ENCODE results near the gene PPP2R5C. TPM values are rescaled to one million over a fixed set of nuclear protein-coding genes. Genes with fewer than 3 reads are reported as not detected.

Gene PPP2R5C
- polyA plus RNA-seq, 3 donors, result 61.9 to 72.5 (median 64.0) TPM

GRCh38 chr14:101826351-101826750 lies 64.8 kb downstream of the PPP2R5C start:
- H3K27me3 Mint-ChIP-seq (ENCODE audit: low read depth in 3 of 3), result no peaks in the 10 kb centered on the region
- H3K9me3 Mint-ChIP-seq, result peaks cover 0 to 3% (median 0%) of the 10 kb centered on the region in 7 donors
- H3K4me1 ChIP-seq (ENCODE audit: control insufficient read depth in 1 of 2, insufficient read depth in 2 of 2, low read length in 2 of 2), result peaks cover 42 to 47% of the 10 kb centered on the region in 2 donors
- no peak for TF ChIP-seq CTCF (IDR thresholded peaks at IDR 0.05)
- no peak overlapping the region for H3K4me3 ChIP-seq (replicated peaks in 1 of 3; ENCODE audit: low read depth in 2 of 3, low read length in 3 of 3)
- peak in 2 of 3 donors; percentile 50 to 61 for DNase-seq
- H2AFZ ChIP-seq (ENCODE audit: insufficient read depth, low read depth, low read length, poor library complexity, severe bottlenecking), result no peak overlapping the region
- H3K27ac ChIP-seq (ENCODE audit: low read depth in 1 of 2, low read length in 2 of 2), result peak overlapping the region; percentile 53 to 100
- peaks cover 89% of the 10 kb centered on the region for H3K79me2 ChIP-seq (ENCODE audit: insufficient read depth, low read length)
- H4K20me1 ChIP-seq (ENCODE audit: insufficient read depth, low read length), result peaks cover 22% of the 10 kb centered on the region
- H3K4me3 Mint-ChIP-seq, result no peak overlapping the region
- H3K9me3 ChIP-seq (replicated peaks in 1 of 2; ENCODE audit: control insufficient read depth in 1 of 2, insufficient read depth in 1 of 2, low read length in 2 of 2), result no peaks in the 10 kb centered on the region
- peak overlapping the region; percentile 82 to 100 (median 100) for H3K27ac Mint-ChIP-seq
- H3K36me3 ChIP-seq (replicated peaks in 1 of 2; ENCODE audit: control insufficient read depth in 1 of 2, insufficient read depth in 2 of 2, low read length in 2 of 2), result peaks cover 9 to 30% of the 10 kb centered on the region in 2 donors
- peak overlapping the region; percentile 71 for H3K4me2 ChIP-seq (replicated peaks; ENCODE audit: extremely low read depth, low read length, poor library complexity, severe bottlenecking)
- intact Hi-C loops (cut with micrococcal nuclease), result loop anchor here in 1 of 2 donors (10.0 kb wide), 1 partner anchor 48 kb away; no protein-coding TSS in a partner anchor
- no peaks in the 10 kb centered on the region for H3K27me3 ChIP-seq (ENCODE audit: control insufficient read depth in 2 of 2, insufficient read depth in 2 of 2, low read length in 2 of 2)
- no peak overlapping the region for H3K9ac ChIP-seq (ENCODE audit: insufficient read depth, low read length, poor library complexity, severe bottlenecking)
- peaks cover 42 to 46% of the 10 kb centered on the region in 2 donors for H3K36me3 Mint-ChIP-seq
- peaks cover 54% of the 10 kb centered on the region for H3K4me1 Mint-ChIP-seq

GRCh38 chr14:101827286-101827685 lies 65.8 kb downstream of the PPP2R5C start:
- Histone ChIP-seq H3K79me2 (ENCODE audit: insufficient read depth, low read length) (peaks cover 89% of the 10 kb centered on the region), H2AFZ (ENCODE audit: insufficient read depth, low read depth, low read length, poor library complexity, severe bottlenecking) (no peak overlapping the region), H3K4me3 (replicated peaks in 1 of 3; ENCODE audit: low read depth in 2 of 3, low read length in 3 of 3) (no peak overlapping the region), H3K27me3 (ENCODE audit: control insufficient read depth in 2 of 2, insufficient read depth in 2 of 2, low read length in 2 of 2) (no peaks in the 10 kb centered on the region), H3K4me1 (ENCODE audit: control insufficient read depth in 1 of 2, insufficient read depth in 2 of 2, low read length in 2 of 2) (peaks cover 42 to 47% of the 10 kb centered on the region in 2 donors), H3K9ac (ENCODE audit: insufficient read depth, low read length, poor library complexity, severe bottlenecking) (no peak overlapping the region), H3K36me3 (replicated peaks in 1 of 2; ENCODE audit: control insufficient read depth in 1 of 2, insufficient read depth in 2 of 2, low read length in 2 of 2) (peaks cover 11 to 39% of the 10 kb centered on the region in 2 donors), H3K9me3 (replicated peaks in 1 of 2; ENCODE audit: control insufficient read depth in 1 of 2, insufficient read depth in 1 of 2, low read length in 2 of 2) (no peaks in the 10 kb centered on the region), H3K27ac (ENCODE audit: low read depth in 1 of 2, low read length in 2 of 2) (peak overlapping the region in 1 of 2 donors; percentile 39), H3K4me2 (replicated peaks; ENCODE audit: extremely low read depth, low read length, poor library complexity, severe bottlenecking) (no peak overlapping the region), H4K20me1 (ENCODE audit: insufficient read depth, low read length) (peaks cover 30% of the 10 kb centered on the region)
- no peak for DNase-seq
- intact Hi-C loops (cut with micrococcal nuclease), result loop anchor here in 1 of 2 donors (10.0 kb wide), 1 partner anchor 48 kb away; no protein-coding TSS in a partner anchor
- Mint-ChIP-seq H3K27ac (peak overlapping the region in 6 of 7 donors; percentile 14 to 100 (median 52)), H3K27me3 (ENCODE audit: low read depth in 3 of 3) (no peaks in the 10 kb centered on the region), H3K4me3 (no peak overlapping the region), H3K4me1 (peaks cover 51% of the 10 kb centered on the region), H3K9me3 (peaks cover 0 to 3% (median 0%) of the 10 kb centered on the region in 7 donors), H3K36me3 (peaks cover 40 to 47% of the 10 kb centered on the region in 2 donors)
- TF ChIP-seq CTCF (IDR thresholded peaks at IDR 0.05), result no peak
- 71% methylated on average over 1 of the region's 3 CpGs for WGBS (ENCODE audit: insufficient coverage)

All from CD14-positive monocyte (primary cell).